ENCODE results near the gene IKZF1. TPM values are rescaled to one million over a fixed set of nuclear protein-coding genes. Genes with fewer than 3 reads are reported as not detected.

The IKZF1 gene
- total and polyA plus RNA-seq, 12 donors, result 0.98 to 31.5 (median 9.4) TPM

GRCh38 chr7:50282813-50283605 is 21.5 kb upstream of the IKZF1 start:
- Histone ChIP-seq H3K4me1 (replicated peaks in 1 of 2) (no peaks in the 10 kb centered on the region), H3K4me3 (no peak overlapping the region), H3K27ac (no peak overlapping the region), H3K27me3 (no peaks in the 10 kb centered on the region), H3K36me3 (replicated peaks in 1 of 2) (no peaks in the 10 kb centered on the region), H3K9me3 (replicated peaks in 1 of 3) (no peaks in the 10 kb centered on the region)
- peak in 2 of 7 donors; percentile 19 for DNase-seq
- TF ChIP-seq CTCF (IDR thresholded peaks at IDR 0.05) (no peak), POLR2A (IDR thresholded peaks at IDR 0.05) (no peak)
- WGBS, 4 donors, result 49 to 58% (median 56%) methylated on average over 11 of the region's 11 CpGs
- intact Hi-C loops (cut with DNase I), result no loop called here

- DNase-seq, result no peak
- no peaks in the 10 kb centered on the region for H3K36me3 ChIP-seq (replicated peaks in 1 of 2)
- no peaks in the 10 kb centered on the region for H3K9me3 ChIP-seq (replicated peaks in 1 of 3)
- WGBS, 4 donors, result 60 to 72% (median 67%) methylated on average over 4 of the region's 4 CpGs
- H3K4me1 ChIP-seq (replicated peaks in 1 of 2), result no peaks in the 10 kb centered on the region
- intact Hi-C loops (cut with DNase I), result no loop called here
- H3K4me3 ChIP-seq, result no peak overlapping the region
- TF ChIP-seq POLR2A (IDR thresholded peaks at IDR 0.05), result no peak
- no peaks in the 10 kb centered on the region for H3K27me3 ChIP-seq
- H3K27ac ChIP-seq, result no peak overlapping the region
Measured at GRCh38 chr7:50283731-50284130, 20.8 kb upstream of the IKZF1 start.

GRCh38 chr7:50284296-50284695 is 20.2 kb upstream of the IKZF1 start:
- DNase-seq, result no peak
- Histone ChIP-seq H3K27ac (no peak overlapping the region), H3K36me3 (replicated peaks in 1 of 2) (no peaks in the 10 kb centered on the region), H3K4me1 (replicated peaks in 1 of 2) (no peaks in the 10 kb centered on the region), H3K9me3 (replicated peaks in 1 of 3) (no peaks in the 10 kb centered on the region), H3K4me3 (no peak overlapping the region), H3K27me3 (no peaks in the 10 kb centered on the region)
- intact Hi-C loops (cut with DNase I), result no loop called here
- WGBS, 4 donors, result 73 to 84% (median 77%) methylated on average over 3 of the region's 3 CpGs
- TF ChIP-seq POLR2A (IDR thresholded peaks at IDR 0.05), result no peak

- no peaks in the 10 kb centered on the region for H3K9me3 ChIP-seq (replicated peaks in 1 of 3)
- intact Hi-C loops (cut with DNase I), result no loop called here
- DNase-seq, result no peak
- no peaks in the 10 kb centered on the region for H3K27me3 ChIP-seq
- no peak for TF ChIP-seq POLR2A (IDR thresholded peaks at IDR 0.05)
- no peak for TF ChIP-seq CTCF (IDR thresholded peaks at IDR 0.05)
- WGBS, 4 donors, result 32 to 48% (median 40%) methylated on average over 4 of the region's 4 CpGs
- no peak overlapping the region for H3K4me3 ChIP-seq
- H3K36me3 ChIP-seq (replicated peaks in 1 of 2), result no peaks in the 10 kb centered on the region
- H3K4me1 ChIP-seq (replicated peaks in 1 of 2), result no peaks in the 10 kb centered on the region
- no peak overlapping the region for H3K27ac ChIP-seq
Measured at GRCh38 chr7:50285269-50285668, 19.2 kb upstream of the IKZF1 start.

GRCh38 chr7:50287129-50287528 is 17.4 kb upstream of the IKZF1 start:
- H3K27ac ChIP-seq, result no peak overlapping the region
- intact Hi-C loops (cut with DNase I), result no loop called here
- H3K36me3 ChIP-seq (replicated peaks in 1 of 2), result no peaks in the 10 kb centered on the region
- H3K4me3 ChIP-seq, result no peak overlapping the region
- 55 to 79% (median 74%) methylated on average over 1 of the region's 1 CpG for WGBS, 4 donors
- DNase-seq, result no peak
- TF ChIP-seq CTCF (IDR thresholded peaks at IDR 0.05), result no peak
- no peak for TF ChIP-seq POLR2A (IDR thresholded peaks at IDR 0.05)
- no peaks in the 10 kb centered on the region for H3K4me1 ChIP-seq (replicated peaks in 1 of 2)
- no peaks in the 10 kb centered on the region for H3K9me3 ChIP-seq (replicated peaks in 1 of 3)
- H3K27me3 ChIP-seq, result no peaks in the 10 kb centered on the region

Data from adrenal gland (tissue), 12 donors.